Measurements from ENCODE around the gene SHKBP1.

The SHKBP1 gene

DNA sequence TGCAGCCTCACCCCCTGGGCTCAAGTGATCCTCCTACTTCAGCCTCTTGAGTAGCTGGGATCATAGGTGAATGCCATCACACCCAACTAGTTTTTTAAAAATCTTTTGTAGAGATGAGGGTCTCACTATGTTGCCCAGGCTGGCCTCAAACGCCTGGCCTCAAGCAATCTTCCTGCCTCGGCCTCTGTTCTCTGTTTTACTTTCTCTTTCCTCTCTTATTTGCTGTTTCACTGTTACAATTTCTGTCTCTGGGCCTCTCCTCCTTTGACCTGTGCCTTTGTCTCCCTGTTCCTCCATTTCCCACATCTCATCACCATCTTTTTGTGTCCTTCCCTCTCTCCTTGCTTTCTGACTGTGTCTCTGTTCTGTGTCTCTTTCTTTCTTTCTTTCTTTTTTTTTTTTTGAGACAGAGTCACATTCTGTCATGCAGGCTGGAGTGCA is 9.3 kb downstream of the SHKBP1 start:
- TF ChIP-seq CTCF (IDR thresholded peaks at IDR 0.05; ENCODE audit: insufficient read depth, low read length, poor library complexity, severe bottlenecking): no peak
- H3K27me3 ChIP-seq (replicated peaks; ENCODE audit: control insufficient read depth, insufficient read depth, low read length): no peaks in the 10 kb centered on the region
- no peak overlapping the region for H3K4me3 ChIP-seq (replicated peaks; ENCODE audit: low read depth, low read length)
- H3K36me3 ChIP-seq (ENCODE audit: control insufficient read depth, insufficient read depth, low read length): peaks cover 17% of the 10 kb centered on the region
- no peak for DNase-seq (ENCODE audit: extremely low read depth, insufficient read length)

GRCh38 chr19:40586611-40587010 is 9.9 kb downstream of the SHKBP1 start:
- Histone ChIP-seq H3K36me3 (ENCODE audit: control insufficient read depth, insufficient read depth, low read length) (peaks cover 16% of the 10 kb centered on the region), H3K4me3 (replicated peaks; ENCODE audit: low read depth, low read length) (no peak overlapping the region), H3K27me3 (replicated peaks; ENCODE audit: control insufficient read depth, insufficient read depth, low read length) (no peaks in the 10 kb centered on the region)
- TF ChIP-seq CTCF (IDR thresholded peaks at IDR 0.05; ENCODE audit: insufficient read depth, low read length, poor library complexity, severe bottlenecking): no peak
- DNase-seq (ENCODE audit: extremely low read depth, insufficient read length): no peak

GRCh38 chr19:40588110-40588854 is 11.6 kb downstream of the SHKBP1 start:
- Histone ChIP-seq H3K36me3 (ENCODE audit: control insufficient read depth, insufficient read depth, low read length) (peaks cover 10% of the 10 kb centered on the region), H3K4me3 (replicated peaks; ENCODE audit: low read depth, low read length) (no peak overlapping the region), H3K27me3 (replicated peaks; ENCODE audit: control insufficient read depth, insufficient read depth, low read length) (no peaks in the 10 kb centered on the region)
- no peak for TF ChIP-seq CTCF (IDR thresholded peaks at IDR 0.05; ENCODE audit: insufficient read depth, low read length, poor library complexity, severe bottlenecking)
- no peak for DNase-seq (ENCODE audit: extremely low read depth, insufficient read length)

GRCh38 chr19:40588926-40589569 is 12.4 kb downstream of the SHKBP1 start:
- Histone ChIP-seq H3K36me3 (ENCODE audit: control insufficient read depth, insufficient read depth, low read length) (peaks cover 7% of the 10 kb centered on the region), H3K27me3 (replicated peaks; ENCODE audit: control insufficient read depth, insufficient read depth, low read length) (no peaks in the 10 kb centered on the region), H3K4me3 (replicated peaks; ENCODE audit: low read depth, low read length) (no peak overlapping the region)
- no peak for DNase-seq (ENCODE audit: extremely low read depth, insufficient read length)
- TF ChIP-seq CTCF (IDR thresholded peaks at IDR 0.05; ENCODE audit: insufficient read depth, low read length, poor library complexity, severe bottlenecking): no peak

GRCh38 chr19:40589591-40590429 is 13.1 kb downstream of the SHKBP1 start:
- peaks cover 7% of the 10 kb centered on the region for H3K36me3 ChIP-seq (ENCODE audit: control insufficient read depth, insufficient read depth, low read length)
- TF ChIP-seq CTCF (IDR thresholded peaks at IDR 0.05; ENCODE audit: insufficient read depth, low read length, poor library complexity, severe bottlenecking): no peak
- no peaks in the 10 kb centered on the region for H3K27me3 ChIP-seq (replicated peaks; ENCODE audit: control insufficient read depth, insufficient read depth, low read length)
- DNase-seq (ENCODE audit: extremely low read depth, insufficient read length): no peak
- no peak overlapping the region for H3K4me3 ChIP-seq (replicated peaks; ENCODE audit: low read depth, low read length)
